RWPE1 (cell line): Measurements from ENCODE around the gene TMEM184B.
A peak's percentile ranks its signal among the peaks of the same experiment; 100 is the strongest.

Experiments used
- CTCF ChIA-PET: fragments of 350-600 bp; sonication (Branson Sonifier 250); formaldehyde crosslinking; extraction: SDS; loops from one replicate; lab custom pipeline; 2021; lab: Yijun Ruan, JAX
- POLR2A ChIA-PET: fragments of 400-600 bp; formaldehyde crosslinking; extraction: SDS; loops from one replicate; lab custom pipeline; 2020; ENCODE audit warnings: antibody characterized with exemption; ENCODE audit not compliant: low non-redundant PET; lab: Yijun Ruan, JAX
- DNase-seq: peaks from one replicate; pipeline ENCODE4 v3.0.0; 2012; ENCODE audit warnings: low spot score
- H3K27ac ChIP-seq: fragments of 450-650 bp; 2 replicates; pipeline ENCODE4 v1.5.1; 2017
- TF ChIP-seq, protein P1 (sequence below): fragments of 450-650 bp; conservative IDR thresholded peaks from 2 replicates; pipeline ENCODE4 v1.5.1; 2017; ENCODE audit warnings: low read depth, mild to moderate bottlenecking

TMEM184B gene

DNA sequence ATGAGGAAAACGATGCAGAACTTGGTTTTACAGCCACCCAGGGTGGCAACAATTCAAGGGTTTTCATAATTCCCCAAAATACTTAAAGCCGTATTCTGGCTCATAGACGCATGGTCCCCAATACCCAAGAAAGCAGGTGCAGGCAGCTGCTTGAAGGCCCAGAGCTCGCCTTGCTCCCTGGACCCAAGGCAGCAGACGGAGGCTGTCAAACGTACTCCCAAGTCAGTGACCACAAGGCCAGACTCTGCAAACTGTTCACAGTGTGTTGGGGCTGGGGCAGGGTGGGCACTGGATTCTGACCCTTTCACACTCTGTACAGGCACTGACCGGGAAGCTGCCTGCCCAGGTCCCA is 21.5 kb downstream of the TMEM184B start:
- peak overlapping the region; percentile 24 for H3K27ac ChIP-seq
- ChIA-PET POLR2A (no interaction called here), CTCF (no interaction called here)
- TF ChIP-seq, protein P1, sequence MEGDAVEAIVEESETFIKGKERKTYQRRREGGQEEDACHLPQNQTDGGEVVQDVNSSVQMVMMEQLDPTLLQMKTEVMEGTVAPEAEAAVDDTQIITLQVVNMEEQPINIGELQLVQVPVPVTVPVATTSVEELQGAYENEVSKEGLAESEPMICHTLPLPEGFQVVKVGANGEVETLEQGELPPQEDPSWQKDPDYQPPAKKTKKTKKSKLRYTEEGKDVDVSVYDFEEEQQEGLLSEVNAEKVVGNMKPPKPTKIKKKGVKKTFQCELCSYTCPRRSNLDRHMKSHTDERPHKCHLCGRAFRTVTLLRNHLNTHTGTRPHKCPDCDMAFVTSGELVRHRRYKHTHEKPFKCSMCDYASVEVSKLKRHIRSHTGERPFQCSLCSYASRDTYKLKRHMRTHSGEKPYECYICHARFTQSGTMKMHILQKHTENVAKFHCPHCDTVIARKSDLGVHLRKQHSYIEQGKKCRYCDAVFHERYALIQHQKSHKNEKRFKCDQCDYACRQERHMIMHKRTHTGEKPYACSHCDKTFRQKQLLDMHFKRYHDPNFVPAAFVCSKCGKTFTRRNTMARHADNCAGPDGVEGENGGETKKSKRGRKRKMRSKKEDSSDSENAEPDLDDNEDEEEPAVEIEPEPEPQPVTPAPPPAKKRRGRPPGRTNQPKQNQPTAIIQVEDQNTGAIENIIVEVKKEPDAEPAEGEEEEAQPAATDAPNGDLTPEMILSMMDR: no peak
- no peak for DNase-seq

- H3K27ac ChIP-seq: peak overlapping the region; percentile 24
- POLR2A ChIA-PET: no interaction called here
- TF ChIP-seq, protein P1: no peak
- no peak for DNase-seq
- CTCF ChIA-PET: no interaction called here
These were observed 22.0 kb downstream of the TMEM184B start for GRCh38 chr22:38250643-38251340.

GRCh38 chr22:38249803-38250642 is 22.8 kb downstream of the TMEM184B start:
- CTCF ChIA-PET: no interaction called here
- 0 out of 2 replicates have a peak overlapping the region, but pooled peaks have one; percentile 64 for H3K27ac ChIP-seq
- no peak for DNase-seq
- TF ChIP-seq, protein P1: no peak
- POLR2A ChIA-PET: no interaction called here

DNA sequence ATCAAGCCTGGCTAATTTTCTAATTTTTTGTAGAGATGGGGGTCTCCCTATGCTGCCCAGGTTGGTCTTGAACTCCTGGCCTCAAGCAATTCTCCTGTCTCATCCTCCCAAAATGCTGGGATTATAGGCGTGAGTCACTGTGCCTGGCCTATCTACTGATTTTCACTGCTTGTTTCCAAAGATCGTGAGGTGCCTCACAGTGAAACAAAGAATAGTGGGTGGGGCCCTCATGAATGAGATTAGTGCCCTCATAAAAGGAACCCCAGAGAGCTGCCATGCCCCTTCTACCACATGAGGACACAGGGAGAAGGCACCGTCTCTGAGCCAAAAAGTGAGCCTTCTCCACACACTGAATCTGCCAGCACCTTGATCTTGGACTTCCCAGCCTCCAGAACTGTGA is 23.5 kb downstream of the TMEM184B start:
- TF ChIP-seq, protein P1: no peak
- H3K27ac ChIP-seq: peak overlapping the region; percentile 64
- ChIA-PET CTCF (no interaction called here), POLR2A (no interaction called here)
- no peak for DNase-seq

- ChIA-PET CTCF (no interaction called here), POLR2A (no interaction called here)
- DNase-seq: no peak
- TF ChIP-seq, protein P1: no peak
- peak overlapping the region; percentile 64 for H3K27ac ChIP-seq
These were observed 24.5 kb downstream of the TMEM184B start for GRCh38 chr22:38248280-38248679.

GRCh38 chr22:38247713-38248112 is 25.1 kb downstream of the TMEM184B start:
- ChIA-PET CTCF (no interaction called here), POLR2A (no interaction called here)

More at GRCh38 chr22:38247713-38248112, 25.1 kb downstream of the TMEM184B start:
- DNase-seq: no peak
- H3K27ac ChIP-seq: peak overlapping the region; percentile 64
- TF ChIP-seq, protein P1: no peak
